Activated gamma-delta T cell (primary cell): Measurements from ENCODE around the gene GCSH.

ENCODE experiments used
- DNase-seq: peaks from one replicate; lab custom pipeline; 2025; lab: John Stamatoyannopoulos, UW

Gene GCSH

DNA sequence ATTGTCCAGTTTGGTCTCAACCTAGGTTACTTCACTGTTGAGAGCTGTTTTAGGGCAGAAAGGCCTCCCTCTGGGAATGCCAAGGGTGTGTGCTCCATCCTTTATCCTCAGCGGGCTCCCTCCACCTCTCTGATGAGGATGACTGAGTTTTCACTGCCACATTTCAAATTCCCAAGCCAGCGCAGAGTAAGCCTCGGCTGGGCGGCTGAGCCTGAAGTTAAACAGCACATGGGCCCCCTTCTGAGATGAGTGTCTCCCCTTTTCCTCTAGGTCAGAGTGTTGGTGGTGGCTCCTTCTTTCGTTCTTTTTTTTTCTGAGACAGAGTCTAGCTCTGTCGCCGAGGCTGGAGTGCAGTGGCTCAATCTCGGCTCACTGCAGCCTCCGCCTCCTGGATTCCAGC lies 5.5 kb upstream of the GCSH start:
- no peak for DNase-seq

DNA sequence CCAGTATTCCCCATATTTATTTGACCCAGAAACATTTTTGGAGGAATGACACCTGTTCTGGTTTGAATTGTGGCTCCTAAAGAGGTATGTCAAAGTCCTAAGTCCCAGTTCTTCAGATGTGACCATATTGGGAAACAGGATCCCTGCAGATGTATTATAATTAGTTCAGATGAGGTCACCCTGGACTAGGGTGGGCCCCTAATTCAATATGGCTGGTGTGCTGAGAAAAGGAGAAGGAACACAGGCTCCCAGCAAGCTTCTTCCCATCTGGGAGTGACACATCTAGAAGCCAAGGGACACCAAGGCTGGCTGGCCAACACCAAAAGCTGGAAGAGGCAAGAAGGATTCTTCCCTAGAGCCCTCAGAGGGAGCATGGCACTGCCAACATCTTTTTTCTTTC lies 3.8 kb upstream of the GCSH start:
- DNase-seq, result no peak

DNA sequence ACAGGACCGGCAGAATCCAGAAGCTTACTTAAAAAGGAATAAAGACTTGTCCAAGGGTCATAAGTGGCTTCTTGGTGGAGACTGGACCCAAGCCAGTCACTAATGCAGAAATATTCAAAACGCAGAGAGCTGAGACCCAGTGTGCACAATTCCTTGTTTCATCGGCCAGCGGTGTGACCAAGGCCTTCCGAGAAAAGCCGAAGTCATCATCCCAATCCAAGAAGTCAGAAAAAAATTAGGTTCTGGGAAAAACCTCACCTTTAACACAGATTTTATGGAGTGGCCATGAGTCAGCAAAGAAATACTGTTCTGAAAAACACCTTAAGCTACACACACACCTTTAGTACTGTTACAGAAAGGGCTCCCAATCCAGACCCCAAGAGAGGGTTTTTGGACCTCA lies 1.0 kb upstream of the GCSH start:
- no peak for DNase-seq

DNA sequence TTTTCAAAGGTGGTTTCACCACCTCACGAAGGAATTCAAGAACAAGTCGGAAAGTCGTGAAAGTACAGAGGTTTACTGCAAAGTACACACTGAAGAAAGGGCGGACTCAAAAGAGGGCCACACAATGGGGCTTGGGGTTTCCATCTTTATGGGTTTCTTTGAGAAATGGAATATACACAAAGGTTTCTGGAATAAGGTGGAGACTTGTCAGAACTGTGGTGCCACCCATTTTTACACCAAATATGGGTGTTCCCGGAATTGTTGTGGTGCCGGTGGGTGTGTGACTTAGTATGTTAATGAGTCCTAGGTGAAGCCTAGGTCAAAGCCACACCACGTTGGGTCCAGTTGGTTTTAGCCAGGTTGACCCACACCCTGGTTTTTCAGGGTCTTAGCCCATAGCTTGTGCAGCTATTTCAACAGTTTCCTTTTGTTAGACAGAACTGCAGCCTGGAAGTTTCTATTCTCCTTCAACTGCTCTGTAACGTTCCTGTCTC lies 567 bp upstream of the GCSH start:
- DNase-seq, result no peak

DNA sequence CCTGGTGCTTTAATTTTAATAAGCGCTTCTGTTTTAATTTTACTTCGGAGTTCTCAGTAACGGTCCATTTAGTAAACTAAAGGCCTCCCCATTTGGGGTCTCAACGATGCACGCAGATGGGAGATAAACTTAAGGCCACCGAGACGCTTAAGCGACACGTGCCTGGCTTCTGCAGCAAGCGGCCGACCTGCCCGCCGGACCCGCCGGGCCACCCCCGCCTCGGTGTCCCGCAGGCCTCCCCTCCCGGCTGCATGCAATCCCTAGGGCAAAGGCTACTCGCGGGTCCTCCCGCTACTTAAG lies 592 bp downstream of the GCSH start:
- no peak for DNase-seq

DNA sequence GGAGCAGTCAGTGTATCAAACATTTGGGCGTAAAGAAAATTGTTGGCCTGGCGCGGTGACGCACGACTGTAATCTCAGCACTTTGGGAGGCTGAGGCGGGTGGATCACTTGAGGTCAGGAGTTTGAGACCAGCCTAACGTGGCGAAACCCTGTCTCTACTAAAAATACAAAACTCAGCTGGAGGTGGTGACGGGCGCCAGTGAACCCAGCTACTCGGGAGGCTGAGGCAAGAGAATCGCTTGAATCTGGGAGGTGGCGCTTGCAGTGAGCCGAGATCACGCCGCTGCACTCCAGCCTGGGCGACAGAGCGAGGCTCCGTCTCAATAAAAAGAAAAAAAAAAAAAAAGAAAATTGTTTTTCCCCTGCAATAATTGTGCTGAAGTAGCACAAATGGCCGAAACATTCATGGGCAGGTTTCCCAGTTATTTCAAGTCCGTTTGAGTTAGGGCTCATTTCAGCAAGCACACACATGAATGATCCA lies 1.4 kb downstream of the GCSH start:
- no peak for DNase-seq

DNA sequence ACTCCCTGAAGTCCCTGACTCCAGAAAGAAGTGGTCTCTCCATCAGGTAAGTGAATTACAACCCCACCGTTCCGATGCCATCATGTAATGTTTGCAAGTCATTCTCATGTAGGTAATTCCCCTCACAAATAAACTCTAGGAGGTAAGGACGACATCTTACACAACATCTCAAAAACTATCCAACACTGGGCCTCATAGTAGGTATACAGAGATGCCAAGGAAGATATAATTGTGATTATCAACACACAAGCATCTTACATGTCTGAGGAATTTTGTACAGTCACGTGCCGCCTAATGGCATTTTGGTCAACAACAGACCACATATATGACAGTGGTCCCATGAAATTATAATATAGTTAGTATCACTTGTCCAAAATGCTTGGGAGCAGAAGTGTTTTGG lies 7.4 kb downstream of the GCSH start:
- no peak for DNase-seq

DNA sequence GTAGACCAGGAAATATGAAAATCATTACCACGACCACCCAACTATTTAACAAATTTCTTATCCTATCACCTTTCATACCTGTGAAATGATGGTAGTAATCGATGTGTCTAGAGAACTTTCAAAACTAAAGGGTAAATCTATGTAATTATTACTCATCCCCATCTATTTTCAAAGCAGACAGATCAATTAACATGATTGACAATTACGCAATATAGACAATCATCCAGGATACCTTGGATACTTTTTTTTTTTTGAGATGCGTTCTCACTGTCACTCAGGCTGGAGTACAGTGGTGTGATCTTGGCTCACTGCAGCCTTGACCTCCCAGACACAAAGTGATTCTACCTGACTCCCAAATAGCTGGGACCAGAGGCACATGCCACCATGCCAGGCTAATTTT lies 15.2 kb downstream of the GCSH start:
- DNase-seq, result no peak

DNA sequence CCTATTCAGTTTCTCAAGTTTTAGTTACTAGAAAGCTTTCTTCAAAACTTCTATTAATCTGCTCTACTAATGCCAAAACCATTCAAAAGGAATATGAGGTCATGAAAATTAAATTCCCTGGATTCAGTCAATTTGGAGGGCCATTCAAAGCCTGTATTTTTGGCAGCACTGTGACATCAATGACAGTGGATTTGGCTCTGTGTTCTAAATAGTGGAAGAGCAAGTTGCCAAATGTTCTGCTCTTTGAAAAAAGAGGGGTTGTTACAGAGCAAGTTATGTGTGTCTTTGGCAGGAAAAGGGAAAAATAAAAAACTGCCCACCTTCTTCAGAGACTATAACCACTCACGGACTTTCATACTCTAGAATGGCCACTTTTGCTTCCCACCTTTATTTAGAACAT lies 16.0 kb downstream of the GCSH start:
- no peak for DNase-seq

DNA sequence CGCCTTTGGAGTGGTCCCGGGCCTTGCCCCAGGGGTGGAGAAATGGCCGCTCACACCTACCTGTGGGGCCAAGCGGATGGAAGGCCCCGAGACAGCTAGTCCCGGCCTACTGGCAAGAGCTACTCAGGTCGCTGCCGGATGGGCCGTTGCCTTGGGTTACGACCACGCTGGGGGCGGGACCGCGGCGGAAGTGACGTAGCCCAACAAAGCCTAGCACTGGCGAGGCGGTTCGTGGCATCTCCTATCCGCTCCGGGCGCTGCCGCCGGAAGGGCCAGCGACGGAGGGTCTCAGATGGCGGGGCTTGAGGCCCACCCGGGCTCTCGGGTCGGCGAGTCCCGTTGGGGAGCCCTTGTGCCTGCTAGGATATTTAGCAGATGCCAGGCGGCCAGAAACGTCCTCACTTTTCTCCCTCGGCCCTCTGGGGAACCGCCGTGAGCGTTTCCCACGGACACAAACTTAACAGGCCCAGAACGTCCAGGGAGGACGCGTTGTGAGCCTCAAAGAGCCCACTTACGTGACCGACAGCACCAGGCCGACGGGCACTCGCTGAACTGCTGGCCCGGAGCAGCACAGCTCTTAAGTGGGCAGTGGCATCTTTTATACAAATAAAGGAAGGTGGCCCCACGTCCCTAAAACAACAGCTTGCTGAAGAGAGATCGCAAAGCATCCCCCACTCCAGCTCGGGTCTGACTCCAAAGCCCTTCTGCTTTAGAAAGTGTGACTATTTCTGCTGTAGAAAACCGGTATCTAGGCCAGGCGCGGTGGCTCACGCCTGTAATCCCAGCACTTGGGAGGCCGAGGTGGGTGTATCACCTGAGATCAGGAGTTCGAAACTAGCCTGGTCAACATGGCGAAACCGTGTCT lies 18.9 kb downstream of the GCSH start, which contains the start of gene C16orf46:
C16orf46 (minus strand) TSS at position 163 of the 865 bp plus-strand sequence. CDS start 13,283 bp downstream, outside the sequence.
- peak; percentile 92 for DNase-seq

DNA sequence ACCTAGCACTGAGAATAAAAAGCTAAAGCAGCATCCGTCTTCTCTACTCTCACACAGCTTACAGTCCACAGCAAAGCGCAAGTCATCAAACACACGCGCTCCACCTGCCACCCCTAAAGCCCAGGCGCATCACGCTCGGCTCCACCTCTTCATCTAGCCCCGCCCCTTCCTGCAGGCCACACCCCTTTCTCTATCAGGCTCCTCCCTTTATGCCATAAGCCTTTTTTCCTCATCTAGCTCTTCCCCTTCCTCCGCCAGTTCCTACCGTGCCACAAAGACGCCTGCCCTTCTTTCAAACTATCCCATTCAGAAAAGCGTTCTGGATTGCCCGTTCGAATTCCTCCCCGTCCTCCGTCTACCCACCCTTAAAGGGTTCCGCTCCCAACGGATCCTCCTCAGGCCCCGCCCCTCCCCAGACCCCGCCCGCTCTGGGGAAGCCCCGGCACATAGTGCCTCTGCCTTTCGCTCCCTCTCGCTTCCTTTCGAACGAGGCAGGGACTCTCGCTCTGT lies 19.6 kb downstream of the GCSH start:
- DNase-seq, result peak; percentile 87

DNA sequence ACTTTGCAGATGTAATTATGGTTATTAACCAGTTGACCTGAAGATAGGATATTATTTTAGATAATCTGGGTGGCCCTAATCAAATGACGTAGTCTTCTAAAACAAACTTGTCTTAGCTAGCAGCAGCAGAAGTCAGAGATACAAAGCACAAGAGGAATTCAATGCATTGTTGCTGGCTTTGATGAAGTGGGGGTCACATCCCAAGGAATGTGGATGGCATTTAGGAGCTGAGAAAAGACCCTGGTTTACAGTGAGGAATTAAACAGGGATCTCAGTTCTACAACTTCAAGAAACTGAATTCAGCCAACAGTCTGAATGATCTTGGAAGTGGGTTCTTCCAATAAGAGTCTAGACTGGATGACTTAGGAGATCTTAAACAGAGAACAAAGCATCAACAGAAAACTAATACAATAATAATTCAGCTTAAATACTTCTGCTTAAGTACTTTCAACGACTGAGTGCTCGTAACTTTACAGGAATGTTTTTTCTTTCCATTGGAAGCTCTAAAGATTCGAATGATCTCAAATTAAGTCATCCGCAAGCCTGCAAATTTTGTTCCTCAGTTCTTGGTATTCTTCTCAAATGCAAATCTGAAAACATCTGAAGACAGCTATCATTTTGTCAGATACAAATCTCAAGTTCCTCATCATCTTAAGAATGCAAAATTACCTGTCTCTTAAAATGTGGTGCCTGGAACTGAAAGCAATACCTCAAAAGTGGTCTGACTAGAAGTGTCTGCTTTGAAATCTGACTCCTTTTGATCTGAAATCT lies 22.4 kb downstream of the GCSH start:
- no peak for DNase-seq

DNA sequence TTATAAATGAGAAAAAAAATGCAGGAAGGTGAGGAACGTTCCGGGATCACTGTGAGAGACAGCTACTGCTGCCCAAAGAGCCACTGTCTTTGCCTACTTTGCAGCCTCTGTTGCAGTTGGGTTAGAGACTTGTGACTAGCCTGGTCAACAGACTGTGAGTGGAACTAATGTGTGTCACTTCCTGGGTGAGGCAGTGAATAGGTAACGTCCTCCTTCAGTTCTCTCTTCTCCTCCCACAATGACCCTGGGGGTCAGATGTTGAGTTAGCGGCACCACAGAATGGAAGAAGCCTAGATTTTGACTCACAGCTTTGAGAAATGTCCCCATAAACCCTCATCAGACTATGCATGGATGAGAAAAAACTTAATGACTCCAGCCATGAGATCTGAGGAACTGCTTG lies 24.4 kb downstream of the GCSH start:
- DNase-seq, result no peak

DNA sequence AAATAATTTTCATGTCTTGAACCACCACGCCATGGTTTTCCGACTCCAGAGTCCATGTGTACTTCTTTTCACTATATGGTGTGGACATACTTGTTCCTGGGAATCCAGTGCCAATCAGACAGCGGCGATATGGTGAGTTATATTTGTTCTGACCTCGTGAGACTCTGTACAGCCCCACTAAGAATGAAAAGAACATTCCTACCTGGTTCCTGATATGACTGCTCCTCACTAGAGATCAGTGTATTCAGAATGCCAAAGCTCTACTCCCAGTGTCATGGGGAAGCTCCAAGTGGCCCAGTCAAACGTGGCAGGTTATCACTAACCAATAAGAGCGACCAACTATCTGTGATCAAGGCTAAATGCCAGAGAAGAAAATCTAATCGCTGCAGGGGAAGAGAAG lies 25.2 kb downstream of the GCSH start:
- DNase-seq, result no peak

DNA sequence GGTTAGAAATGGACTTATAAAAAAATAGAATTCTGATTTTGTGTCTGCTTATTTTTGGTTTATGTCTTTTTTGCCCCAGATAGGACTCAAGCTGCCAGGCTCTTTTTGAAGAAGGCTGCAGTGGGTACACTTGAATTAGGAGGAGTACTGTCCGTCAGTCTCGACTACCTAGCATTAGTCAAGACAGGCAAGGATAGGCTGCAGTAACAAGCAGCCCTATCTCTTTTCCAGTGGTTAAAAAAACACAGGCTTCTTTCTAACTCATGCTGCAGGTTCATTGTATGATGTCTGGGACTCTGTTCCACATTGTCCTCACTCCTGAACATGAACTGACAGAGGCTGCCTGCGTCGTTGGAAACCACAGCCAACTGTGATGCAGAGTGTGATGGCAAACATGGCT lies 27.1 kb downstream of the GCSH start:
- DNase-seq, result no peak

DNA sequence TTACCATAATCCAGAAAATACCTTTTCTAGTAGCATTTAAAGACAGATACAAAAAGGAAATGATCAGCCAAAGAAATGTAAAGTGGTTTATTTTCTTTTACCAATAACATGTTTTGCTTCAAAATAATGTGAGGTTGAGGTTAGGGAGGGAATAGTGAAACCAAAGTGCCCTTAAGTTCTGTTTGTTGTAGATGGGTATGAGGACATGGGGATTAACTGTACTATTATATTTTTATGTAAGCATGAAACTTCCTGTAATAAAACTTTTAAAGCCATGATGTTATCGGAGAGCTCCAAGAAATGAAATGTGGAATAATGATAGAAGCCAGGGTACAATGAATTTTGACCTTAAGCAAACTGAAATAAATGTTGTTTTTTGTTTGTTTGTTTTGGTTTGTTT lies 29.0 kb downstream of the GCSH start:
- no peak for DNase-seq

DNA sequence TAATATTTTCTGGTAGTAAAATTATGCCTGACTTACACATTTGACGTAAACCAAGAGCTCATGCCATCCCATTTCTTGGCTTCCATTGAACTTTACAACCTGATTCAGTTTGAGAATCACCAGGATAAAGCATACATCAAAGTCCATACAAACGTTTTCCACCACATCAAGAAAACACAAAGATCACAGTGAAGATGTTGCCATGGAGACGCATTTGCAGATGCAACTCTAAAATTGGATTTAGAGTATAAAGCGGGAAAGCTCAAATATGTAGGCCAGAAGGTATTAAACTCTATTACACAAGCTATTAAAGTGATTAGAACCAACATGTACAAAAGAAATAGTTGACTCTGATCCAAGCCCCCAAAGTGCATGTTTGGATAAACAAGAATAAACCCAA lies 29.5 kb downstream of the GCSH start:
- DNase-seq, result no peak

DNA sequence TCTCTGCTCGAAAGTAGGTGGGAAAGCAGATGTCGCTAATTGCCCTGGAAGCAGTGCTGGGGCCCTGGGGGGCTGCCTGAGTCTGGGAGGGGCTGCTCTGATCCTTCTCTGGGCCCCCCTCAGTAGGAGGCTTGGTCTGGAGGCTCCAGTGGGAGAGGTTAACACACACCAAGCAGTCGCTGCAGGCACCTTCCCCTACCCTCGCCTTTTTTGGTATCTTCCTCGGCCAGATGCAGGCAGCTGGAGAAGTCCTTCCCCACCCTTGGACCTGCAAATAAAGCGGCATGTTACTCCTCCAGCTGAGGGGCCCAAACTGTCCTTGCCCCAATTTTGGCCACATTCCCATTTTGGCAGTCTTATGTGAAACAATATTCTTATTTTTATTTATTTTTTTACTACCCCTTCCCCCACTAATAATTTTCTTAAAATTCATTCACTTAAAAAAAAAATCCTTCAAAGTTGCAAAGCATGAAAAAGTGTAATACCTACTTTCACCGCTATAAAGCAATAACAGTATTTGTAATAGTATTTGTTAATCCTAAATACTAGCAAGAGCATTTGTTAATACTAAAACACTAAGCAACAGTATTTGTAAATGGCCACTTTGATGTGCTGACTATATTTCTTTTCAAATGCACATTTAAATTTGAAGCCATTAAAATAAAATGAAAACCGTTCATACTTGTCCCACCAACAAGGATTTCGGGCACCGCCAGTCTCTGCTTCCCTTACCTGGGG lies 34.2 kb downstream of the GCSH start:
- DNase-seq, result no peak

DNA sequence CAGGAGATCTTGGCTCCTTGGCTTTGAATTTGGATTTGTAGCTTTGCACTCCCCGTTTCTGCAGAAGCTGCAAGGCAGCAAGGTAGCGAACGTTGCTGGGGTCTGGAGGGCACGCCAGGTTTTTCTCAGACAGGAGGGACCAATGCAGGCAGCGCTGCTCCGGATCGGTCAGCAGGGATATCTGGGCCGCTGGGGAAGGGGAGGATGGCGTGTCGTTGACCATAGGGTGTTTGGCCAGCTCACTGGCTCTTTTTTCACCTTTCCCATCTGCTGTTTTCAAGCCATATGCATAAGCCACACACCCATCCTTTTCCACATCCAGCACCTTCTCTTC lies 34.9 kb downstream of the GCSH start:
- DNase-seq, result no peak

DNA sequence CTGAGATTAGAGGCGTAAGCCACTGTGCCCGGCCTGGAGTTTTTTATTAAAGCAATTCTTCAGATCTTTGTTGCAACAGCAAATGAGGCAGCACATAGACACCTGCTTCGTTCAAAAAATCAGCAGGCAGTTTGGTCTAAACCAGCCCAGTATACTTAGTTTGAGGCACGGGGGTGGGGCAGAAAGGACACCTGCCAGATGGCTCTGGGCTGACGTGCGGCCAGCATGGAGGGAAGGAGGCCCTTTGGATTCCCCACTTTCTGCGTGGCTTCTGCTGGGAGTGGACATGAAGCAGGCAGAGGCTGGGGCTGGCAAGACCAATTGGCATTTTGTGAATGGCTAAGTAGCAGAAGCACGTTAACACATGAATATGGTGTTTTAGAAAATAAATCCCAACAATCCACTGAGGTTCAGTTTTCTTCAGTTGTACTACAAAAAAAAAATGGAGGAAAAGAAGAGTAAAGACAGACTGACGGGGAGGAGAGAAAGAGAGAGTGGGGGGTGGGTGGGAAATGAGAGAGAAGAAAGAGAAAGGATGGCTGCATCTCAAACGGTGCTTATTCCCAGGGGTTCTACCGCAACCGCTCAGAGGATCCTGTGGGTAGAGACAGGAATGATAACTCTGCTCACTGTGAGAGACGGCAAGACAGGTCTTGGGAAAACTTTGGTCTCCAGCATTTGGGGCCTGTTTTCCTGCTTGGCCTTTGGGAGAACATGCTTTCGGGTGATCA lies 35.5 kb downstream of the GCSH start:
- DNase-seq, result no peak

DNA sequence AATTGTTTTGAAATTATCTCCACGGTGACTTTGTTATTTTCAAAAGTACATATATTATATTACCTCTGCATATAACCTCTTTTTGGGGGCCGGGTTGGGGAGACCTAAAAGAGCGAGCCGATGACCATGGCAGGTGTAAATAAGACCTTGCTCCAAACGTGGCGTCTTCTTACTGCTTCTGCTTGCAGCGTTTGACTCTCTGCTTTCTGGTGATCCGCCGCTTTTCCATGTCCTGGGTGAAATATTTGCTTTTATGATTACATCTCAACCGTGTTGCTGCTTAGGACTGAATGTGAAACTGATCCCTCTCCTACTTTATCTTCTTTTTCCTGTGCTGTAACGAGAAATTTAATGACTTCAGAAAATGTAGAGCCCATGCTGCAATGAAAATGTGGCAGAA lies 42.4 kb downstream of the GCSH start:
- DNase-seq, result no peak

DNA sequence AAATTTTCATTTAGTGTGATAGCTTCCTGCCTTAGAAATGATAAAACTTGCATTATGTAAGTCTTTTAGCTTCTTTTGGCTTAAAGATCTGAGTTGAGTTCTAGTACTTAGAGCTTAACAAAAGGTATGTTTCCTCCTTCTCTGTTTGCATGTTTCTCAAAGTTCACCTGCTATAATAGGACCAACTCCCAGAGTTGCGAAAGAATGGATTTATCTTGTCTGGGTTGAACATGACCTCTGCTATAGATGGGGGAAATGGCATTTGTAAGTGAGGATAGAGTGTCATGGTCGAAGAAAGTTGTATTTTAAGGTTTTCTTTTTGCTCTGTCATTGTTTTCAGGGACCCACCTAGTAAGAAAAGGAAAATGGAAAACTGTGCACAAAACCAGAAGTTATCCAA lies 53.4 kb downstream of the GCSH start:
- DNase-seq, result no peak
